NOMO-1 (cell line): ENCODE results near the gene ADCK1.

Experiments
- DNase-seq, 2 experiments: peaks; one replicate each; lab custom pipeline; 2025; ENCODE audit not compliant: unreplicated experiment in 2 of 2; lab: John Stamatoyannopoulos, UW

Gene ADCK1

DNA sequence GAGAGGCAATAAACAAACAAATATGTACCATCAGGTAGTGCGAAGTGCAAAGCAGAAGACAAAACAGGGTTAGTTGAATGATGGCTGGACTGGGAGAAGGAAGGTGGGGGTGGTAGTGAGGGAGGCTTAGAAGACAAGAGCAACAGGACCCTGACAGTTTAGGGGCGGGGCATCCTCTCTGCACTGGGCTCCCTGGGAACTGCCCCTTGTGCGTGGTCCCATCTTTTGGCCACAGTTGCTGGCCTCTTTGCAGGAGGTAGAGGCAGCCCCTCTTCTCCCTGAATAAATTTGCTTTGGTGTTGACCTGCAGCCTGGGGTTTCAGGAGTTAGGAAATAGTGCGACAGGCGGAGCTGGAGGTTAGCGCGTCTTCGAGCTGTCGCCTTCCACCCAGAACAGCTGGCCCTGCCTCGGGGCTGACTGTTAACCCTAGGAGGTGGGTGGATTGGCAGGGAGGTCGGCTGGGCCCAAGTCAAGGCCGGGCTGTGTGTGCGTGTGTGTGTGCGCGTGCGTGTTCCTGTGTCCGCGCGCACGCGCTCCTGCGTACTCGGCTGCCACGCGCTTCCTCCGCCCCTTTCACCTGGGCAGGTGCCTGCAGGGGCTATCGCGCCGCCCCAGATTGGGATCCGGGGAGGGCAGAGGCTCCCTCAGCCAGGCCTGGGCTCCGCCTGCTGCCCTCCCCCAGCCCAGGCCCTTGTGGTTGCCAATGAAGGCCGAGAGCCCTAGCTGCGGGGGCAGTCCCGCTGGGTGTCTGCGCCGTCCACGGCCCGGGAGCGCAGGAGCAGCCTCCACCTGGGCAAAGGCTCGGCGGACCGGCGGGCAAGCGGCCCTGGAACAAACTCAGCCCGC is 180.8 kb downstream of the ADCK1 start:
- DNase-seq = no peak
